Measurements from ENCODE around the gene CHST14. TPM values are rescaled to one million over a fixed set of nuclear protein-coding genes. Genes with fewer than 3 reads are reported as not detected.

The CHST14 gene, protein sequence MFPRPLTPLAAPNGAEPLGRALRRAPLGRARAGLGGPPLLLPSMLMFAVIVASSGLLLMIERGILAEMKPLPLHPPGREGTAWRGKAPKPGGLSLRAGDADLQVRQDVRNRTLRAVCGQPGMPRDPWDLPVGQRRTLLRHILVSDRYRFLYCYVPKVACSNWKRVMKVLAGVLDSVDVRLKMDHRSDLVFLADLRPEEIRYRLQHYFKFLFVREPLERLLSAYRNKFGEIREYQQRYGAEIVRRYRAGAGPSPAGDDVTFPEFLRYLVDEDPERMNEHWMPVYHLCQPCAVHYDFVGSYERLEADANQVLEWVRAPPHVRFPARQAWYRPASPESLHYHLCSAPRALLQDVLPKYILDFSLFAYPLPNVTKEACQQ
- 10 to 100 TPM in 11 of 12 donors, not detected in 1; 29.3 to 44.7 (median 34.1) TPM for polyA plus RNA-seq (ENCODE audit: insufficient read length in 12 of 12)
- long read RNA-seq, donor 1, transcript CHST14-201 (1 exons, 3,574 nt), result major isoform, 15 of 15 reads
- long read RNA-seq, donor 1, partial matches to known transcripts, result 0 of 15 reads
- long read RNA-seq, donor 1, other reads (novel, unspliced or antisense), result 0 of 15 reads
- long read RNA-seq, donor 2, transcript CHST14-201 (1 exons, 3,574 nt), result major isoform, 39 of 39 reads
- long read RNA-seq, donor 2, partial matches to known transcripts, result 0 of 39 reads
- long read RNA-seq, donor 2, other reads (novel, unspliced or antisense), result 0 of 39 reads
- long read RNA-seq, donor 3, transcript CHST14-201 (1 exons, 3,574 nt), result major isoform, 14 of 14 reads
- long read RNA-seq, donor 3, partial matches to known transcripts, result 0 of 14 reads
- long read RNA-seq, donor 3, other reads (novel, unspliced or antisense), result 0 of 14 reads
- long read RNA-seq, donor 4, transcript CHST14-201 (1 exons, 3,574 nt), result major isoform, 12 of 12 reads
- long read RNA-seq, donor 4, partial matches to known transcripts, result 0 of 12 reads
- long read RNA-seq, donor 4, other reads (novel, unspliced or antisense), result 0 of 12 reads
- long read RNA-seq, donor 5, transcript CHST14-201 (1 exons, 3,574 nt), result major isoform, 24 of 24 reads
- long read RNA-seq, donor 5, partial matches to known transcripts, result 0 of 24 reads
- long read RNA-seq, donor 5, other reads (novel, unspliced or antisense), result 0 of 24 reads
- long read RNA-seq, donor 6, transcript CHST14-201 (1 exons, 3,574 nt), result major isoform, 22 of 22 reads
- long read RNA-seq, donor 6, partial matches to known transcripts, result 0 of 22 reads
- long read RNA-seq, donor 6, other reads (novel, unspliced or antisense), result 0 of 22 reads
- long read RNA-seq, donor 7, transcript CHST14-201 (1 exons, 3,574 nt), result major isoform, 16 of 16 reads
- long read RNA-seq, donor 7, partial matches to known transcripts, result 0 of 16 reads
- long read RNA-seq, donor 7, other reads (novel, unspliced or antisense), result 0 of 16 reads
- long read RNA-seq, donor 8, transcript CHST14-201 (1 exons, 3,574 nt), result major isoform, 36 of 36 reads
- long read RNA-seq, donor 8, partial matches to known transcripts, result 0 of 36 reads
- long read RNA-seq, donor 8, other reads (novel, unspliced or antisense), result 0 of 36 reads
- long read RNA-seq, donor 9, transcript CHST14-201 (1 exons, 3,574 nt), result major isoform, 27 of 27 reads
- long read RNA-seq, donor 9, partial matches to known transcripts, result 0 of 27 reads
- long read RNA-seq, donor 9, other reads (novel, unspliced or antisense), result 0 of 27 reads
- long read RNA-seq, donor 10, transcript CHST14-201 (1 exons, 3,574 nt), result major isoform, 38 of 38 reads
- long read RNA-seq, donor 10, partial matches to known transcripts, result 0 of 38 reads
- long read RNA-seq, donor 10, other reads (novel, unspliced or antisense), result 0 of 38 reads
- long read RNA-seq, donor 11, transcript CHST14-201 (1 exons, 3,574 nt), result major isoform, 41 of 41 reads
- long read RNA-seq, donor 11, partial matches to known transcripts, result 0 of 41 reads
- long read RNA-seq, donor 11, other reads (novel, unspliced or antisense), result 0 of 41 reads

GRCh38 chr15:40470423-40471104, at the start of gene CHST14:
Gene CHST14, plus strand, starts transcription at chr15:40470984. Its CDS starts 230 bp downstream, at chr15:40471214.
- peak; percentile 60 for DNase-seq

- DNase-seq, result peak; percentile 69
Measured at GRCh38 chr15:40421246-40422157, 49.3 kb upstream of the CHST14 start.

- DNase-seq, result no peak
Measured at GRCh38 chr15:40424483-40425115, 46.2 kb upstream of the CHST14 start.

- no peak for DNase-seq
Measured at GRCh38 chr15:40425681-40426080, 45.1 kb upstream of the CHST14 start.

GRCh38 chr15:40427188-40427587, 43.6 kb upstream of the CHST14 start:
- DNase-seq, result no peak

DNA sequence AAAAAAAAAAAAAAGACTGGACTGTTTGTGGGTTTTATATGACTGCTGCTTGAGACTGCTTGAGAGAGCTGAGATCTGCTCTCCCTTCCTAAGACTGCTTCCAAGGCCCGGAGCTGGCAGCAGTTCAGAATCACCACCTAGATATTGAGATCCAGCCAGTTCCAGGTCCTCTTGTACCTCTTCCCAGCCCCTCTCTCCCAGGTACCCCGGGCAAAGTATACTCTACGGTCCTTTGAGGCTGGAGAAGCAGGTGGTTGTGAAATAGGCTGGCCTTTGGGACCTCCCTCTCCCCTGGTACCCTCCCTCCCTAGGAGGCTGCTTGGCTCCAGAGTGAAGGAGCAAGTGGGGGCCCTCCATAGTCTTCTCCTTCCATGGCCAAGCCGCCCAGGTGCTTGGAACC, 42.6 kb upstream of the CHST14 start:
- DNase-seq, result no peak

DNA sequence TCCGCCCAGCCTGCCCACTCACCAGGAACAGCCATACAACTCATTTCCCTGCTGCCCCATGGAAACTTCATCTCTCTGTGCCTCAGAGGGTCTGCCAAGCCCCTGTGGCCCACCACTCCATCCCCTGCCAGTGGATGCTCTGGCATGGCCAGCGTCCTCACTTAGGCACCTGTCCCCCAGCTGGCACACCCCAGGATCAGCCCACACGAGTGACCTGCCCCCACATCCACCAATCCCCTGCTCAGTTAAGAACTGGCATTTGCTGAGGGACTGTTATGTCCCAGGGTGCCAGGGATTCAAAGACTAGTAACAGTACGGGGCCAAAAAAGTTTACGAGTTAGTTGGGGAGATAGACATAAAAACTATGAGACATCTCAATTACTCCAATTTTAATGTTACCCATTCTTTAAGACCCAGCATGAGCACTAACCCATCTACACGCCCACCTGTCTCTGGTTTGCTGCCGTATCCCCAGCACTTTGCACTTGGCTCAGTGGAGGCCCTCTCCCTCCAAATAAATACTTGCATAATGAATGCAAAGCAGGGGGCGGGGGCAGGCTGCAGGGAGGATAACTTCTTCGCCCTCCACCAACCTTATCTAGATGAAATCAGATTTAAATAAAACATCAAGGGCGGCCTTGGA, 41.6 kb upstream of the CHST14 start:
- no peak for DNase-seq

DNA sequence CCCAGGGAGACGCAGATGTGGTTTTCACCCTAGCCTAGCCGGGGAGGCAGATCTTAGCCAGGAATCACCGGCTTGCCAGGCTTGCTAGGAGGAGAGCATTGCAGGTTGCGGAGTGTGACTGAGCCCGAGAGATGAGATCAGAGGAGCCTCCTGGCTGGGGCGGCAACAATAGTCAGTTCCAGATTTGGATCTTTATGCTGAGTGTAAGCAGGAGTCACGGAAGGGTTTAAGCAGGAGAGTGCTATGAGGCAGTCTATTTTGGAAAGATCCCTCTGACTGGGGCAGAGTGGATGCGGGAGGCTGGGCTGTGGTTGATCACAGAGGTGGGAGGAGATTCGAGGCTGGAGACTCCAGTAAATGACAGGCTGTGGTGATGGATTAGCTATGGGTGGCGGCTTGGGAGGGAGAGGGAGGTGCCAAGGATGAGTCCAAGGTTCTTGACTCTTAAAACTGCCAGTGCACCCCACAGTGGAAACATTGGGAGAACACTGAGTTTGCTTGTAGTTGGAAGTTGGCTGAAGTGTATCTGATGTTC, 40.4 kb upstream of the CHST14 start:
- DNase-seq, result no peak

DNA sequence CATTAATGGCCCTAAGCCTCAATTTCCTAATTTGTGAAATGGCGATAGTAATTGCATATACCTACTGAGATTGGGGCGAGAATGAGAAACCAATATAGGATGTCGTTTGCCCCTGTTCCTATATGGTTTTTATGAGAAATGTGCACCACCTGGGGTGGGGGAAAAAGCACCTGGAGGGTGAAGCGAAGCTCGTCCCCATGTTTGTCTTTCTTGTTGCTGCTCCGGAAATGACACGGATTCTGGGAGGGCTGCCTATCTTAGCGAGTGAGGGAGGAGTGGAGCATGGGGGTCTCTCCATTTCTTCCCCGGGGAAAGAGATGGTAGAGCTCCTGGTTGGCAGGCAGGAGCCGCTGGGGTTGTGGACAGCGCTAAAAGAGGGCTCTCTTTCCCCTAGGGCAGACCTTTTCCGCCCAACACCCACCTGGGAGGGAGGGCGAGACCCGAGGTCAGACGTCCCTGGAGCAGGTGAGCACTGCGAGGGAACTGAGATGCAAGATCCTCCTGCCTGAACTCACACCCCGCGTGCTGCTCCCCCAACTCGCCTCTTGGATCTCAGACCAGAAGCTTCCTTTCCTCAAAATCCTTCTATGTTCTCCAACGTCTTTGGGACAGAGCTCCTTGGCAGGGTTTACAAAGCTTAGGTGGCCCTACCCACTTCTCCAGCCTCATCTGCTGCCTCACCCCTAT, 35.6 kb upstream of the CHST14 start:
- DNase-seq, result no peak

DNA sequence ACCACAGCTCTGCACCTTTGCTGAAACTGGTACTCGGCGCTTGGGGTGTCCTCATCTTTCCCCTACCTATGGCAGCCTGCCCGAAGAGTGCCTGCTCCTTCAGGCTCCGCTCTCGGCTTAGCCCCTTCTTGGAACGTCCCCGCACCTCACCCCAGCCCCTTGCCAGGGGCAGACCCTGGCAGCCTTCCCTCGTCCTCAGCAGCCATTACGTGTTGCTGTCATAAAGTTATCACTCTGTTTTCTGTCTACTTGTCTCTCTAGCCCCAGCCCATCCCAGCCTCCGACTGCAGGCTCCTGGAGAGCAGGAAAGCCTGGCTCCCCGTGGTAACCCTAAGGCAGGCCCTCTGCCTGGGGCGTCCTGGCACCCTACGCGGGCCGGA, 35.1 kb upstream of the CHST14 start:
- no peak for DNase-seq

GRCh38 chr15:40436116-40436891, 34.5 kb upstream of the CHST14 start:
- DNase-seq, result no peak

DNA sequence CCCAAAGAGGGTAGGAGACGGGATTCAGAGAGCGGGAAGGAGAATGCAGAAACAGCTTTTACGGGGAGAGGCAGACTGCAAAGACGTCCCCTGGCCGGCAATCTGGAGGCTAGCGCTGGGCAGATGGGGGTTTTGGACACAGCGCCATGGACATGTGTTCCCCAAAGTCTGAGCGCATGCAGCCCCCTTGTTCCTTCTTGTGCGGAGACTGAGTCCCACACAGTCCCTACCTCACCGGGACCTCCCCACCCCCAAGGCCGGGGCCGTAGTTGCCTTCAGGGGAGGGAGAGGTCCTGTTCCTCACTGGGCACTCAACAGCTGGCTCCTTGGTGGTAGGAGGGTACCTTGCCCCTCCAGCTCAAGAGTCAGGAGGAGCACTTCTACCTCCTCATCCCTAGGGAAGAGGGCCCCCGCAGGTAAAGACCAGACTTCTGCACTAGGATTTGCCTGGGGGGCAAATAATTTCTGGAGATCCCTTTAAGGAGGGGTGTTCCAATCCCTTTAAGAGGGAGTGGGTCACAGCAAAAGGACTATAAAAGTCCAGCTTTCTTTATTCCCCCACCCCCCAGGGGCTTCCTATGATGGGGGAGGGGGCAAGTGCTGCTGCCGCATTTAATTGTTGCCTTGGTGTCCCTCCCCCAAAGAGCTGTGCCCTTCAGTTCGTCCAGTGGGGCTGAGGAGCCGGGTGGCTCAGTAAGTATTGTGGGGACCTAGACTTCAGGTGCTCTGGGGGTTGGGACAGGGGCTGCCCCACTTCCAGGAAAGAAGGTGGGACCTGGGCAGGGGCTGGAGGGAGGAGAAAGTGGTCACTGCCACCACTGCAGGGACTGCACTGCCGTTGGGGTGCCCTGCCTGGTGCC, 33.7 kb upstream of the CHST14 start:
- DNase-seq, result no peak

GRCh38 chr15:40437752-40438687, 32.8 kb upstream of the CHST14 start:
- DNase-seq, result no peak

DNA sequence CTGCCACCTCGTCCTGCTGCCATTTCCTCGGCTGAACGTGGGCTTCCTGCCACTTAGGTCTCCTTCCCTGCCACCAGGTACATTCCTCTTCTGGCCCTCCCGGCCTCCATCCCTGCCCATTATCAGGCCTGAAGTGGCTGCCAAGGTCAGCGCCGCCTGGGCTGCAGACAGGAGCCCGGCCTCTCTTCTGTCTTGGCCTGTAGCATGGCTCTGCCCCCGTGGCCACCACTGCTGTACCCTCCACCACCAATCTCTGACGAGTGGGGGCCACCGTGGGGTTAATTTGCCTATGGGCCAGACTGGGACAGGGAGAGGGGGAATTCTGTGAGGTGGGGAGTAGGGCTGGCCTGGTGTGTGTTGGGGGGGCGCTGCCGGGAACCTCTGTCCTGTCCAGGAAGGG, 32.1 kb upstream of the CHST14 start:
- no peak for DNase-seq
